Sciatic nerve (tissue), 2 donors: ENCODE measurements around the gene RAB37. TPM values are rescaled to one million over a fixed set of nuclear protein-coding genes. Genes with fewer than 3 reads are reported as not detected.

ENCODE experiments used
- ATAC-seq: fragments of 200-7000 bp; cut with Tn5 transposase; one replicate; pipeline ENCODE4 v1.9.1; 2020; ENCODE audit warnings: mild to moderate bottlenecking, moderate library complexity
- DNase-seq: peaks from one replicate; pipeline ENCODE4 v3.0.0-alpha.2; 2020; ENCODE audit warnings: low spot score
- intact Hi-C: fragments of 100-400 bp; cut with DNase I; formaldehyde crosslinking; loops from one replicate; pipeline ENCODE4 v1.14.2; 2022
- total RNA-seq: library from RNA; stranded (reverse); fragmentation: NEBNext Ultra II Directional; extraction: Animal tissue kit (Norgen Biotek cat#: 25700); gene quantifications from one replicate; pipeline ENCODE4 v1.2.1, GENCODE V29; 2021
- donor health status: DM: no; HTN: no; CAD: no.
- donor health status: DM: no; HTN: no; CAD: no.

Gene RAB37
- total RNA-seq, 1 donor from 2014 or later, result 3.6 TPM

DNA sequence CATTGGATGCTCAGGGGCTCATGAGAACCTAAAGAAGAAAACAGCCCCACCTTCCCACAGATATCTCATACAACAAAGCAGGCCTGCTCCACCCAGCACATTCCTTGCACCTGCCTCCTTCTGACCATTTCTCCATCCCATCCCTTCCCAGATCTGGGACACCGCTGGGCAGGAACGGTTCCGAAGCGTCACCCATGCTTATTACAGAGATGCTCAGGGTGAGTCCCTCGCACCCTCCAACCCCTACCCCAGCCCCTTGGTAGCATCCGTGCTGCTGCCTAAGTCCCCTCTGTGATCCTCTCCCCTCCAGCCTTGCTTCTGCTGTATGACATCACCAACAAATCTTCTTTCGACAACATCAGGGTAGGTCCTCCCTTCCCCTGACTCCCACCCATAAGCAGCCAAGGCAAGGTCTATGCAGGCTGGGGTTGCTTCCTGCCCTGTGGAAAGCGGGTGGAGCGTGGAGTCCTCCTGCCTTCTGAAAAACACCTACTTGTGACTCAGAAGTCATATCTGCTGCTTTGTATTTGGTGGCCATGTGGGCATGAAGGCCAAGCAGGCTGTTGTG lies 6.0 kb downstream of the RAB37 start:
- DNase-seq, result no peak
- ATAC-seq, result no peak
- intact Hi-C loops, result no loop called here

DNA sequence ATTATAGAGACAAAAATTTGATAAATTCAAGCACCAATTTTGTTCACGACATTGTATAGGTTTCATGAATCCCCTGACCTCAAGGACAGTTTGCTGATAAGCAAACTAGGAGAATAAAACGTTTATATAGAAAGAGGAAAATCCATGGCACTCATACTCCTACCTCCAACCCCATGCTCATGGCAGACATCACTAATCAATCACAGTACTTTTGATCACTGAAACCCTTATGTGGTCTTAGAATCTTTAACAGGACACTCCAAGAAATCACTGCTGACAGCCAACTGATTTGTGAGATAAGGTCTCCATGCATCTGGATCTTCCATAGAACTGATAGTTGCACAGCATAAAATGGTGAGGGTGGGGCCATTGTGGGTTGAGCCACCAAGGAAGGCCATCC lies 6.7 kb downstream of the RAB37 start:
- DNase-seq (no peak), ATAC-seq (no peak)
- intact Hi-C loops, result loop anchor here (2.0 kb wide), 1 partner anchor 121 kb away; no protein-coding TSS in a partner anchor

DNA sequence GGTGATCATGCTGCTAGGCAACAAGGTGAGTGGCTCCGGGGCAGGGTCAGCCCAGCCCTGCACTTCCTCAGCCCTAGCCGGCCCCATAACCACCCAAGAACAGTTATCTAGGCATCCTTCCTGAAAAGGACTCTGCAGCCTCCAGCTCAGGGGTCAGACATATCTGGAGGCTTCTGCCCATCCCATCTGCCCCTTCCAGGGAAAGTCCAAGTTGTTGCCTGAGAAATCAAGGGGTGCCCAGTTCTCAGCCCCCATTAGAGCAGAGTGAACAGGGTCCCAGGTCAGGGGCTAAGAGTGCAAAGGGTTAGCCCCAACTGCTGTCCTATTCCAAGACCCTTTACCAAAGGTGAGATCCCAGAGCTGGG lies 7.3 kb downstream of the RAB37 start:
- intact Hi-C loops, result loop anchor here (2.0 kb wide), 1 partner anchor 120 kb away; no protein-coding TSS in a partner anchor
- DNase-seq (no peak), ATAC-seq (no peak)

DNA sequence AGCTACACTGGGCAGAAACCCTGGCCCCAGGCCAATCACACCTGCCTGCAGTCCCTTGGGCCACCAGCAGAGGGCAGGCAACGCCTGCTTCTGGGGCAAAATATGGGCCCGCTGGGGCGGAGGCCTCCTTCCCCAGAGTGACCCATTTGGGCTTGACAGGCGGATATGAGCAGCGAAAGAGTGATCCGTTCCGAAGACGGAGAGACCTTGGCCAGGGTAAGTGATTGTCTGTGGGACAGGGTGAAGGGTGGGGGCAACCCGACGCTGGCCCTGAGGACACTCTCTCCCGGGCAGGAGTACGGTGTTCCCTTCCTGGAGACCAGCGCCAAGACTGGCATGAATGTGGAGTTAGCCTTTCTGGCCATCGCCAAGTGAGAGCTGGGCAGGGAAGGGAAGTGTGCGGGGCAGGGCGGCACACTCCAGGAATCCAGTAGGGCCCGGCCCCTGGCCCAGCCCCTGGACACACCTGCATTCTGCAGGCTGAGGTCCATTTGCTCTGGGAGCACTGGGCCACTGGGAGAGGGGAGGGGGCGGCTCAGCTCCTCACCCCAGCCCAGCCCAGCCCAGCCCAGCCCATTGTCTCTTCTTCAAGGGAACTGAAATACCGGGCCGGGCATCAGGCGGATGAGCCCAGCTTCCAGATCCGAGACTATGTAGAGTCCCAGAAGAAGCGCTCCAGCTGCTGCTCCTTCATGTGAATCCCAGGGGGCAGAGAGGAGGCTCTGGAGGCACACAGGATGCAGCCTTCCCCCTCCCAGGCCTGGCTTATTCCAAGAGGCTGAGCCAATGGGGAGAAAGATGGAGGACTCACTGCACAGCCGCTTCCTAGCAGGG lies 7.9 kb downstream of the RAB37 start:
- DNase-seq (peak; percentile 93), ATAC-seq (peak; percentile 55)
- intact Hi-C loops, result loop anchor here (2.0 to 5.0 kb wide), 2 partner anchors 37 to 120 kb away; no protein-coding TSS in a partner anchor

DNA sequence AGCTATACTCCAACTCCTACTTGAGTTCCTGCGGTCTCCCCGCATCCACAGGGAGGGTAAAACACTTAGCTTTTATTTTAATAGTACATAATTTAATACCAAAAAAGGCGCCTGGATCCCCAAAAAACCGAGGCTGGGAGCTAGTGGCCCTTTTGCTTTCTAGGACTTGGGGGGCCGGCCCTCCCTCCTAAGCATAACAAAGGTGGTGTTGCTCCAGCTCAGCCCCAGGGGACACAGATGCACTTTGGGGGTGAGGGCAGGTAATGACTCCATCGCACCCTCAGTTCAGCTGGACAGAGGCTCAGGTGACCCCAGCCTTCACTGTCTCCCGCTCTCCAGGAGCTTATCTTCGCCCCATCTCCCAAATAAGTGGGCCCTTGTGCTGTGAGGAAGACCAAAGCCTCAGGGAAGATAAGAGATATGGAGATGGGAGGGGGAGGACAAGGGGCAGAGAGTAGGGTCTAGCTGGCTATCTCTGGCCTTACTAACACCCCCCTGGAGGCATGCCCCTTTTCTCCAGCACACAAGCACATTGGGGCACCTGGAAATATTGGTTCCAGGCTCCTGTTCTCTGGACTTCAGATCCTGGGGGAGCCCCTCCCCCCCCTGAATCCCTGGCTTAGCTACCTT lies 8.6 kb downstream of the RAB37 start:
- no peak for ATAC-seq
- no peak for DNase-seq
- intact Hi-C loops, result loop anchor here (2.0 to 5.0 kb wide), 2 partner anchors 37 to 119 kb away; no protein-coding TSS in a partner anchor

DNA sequence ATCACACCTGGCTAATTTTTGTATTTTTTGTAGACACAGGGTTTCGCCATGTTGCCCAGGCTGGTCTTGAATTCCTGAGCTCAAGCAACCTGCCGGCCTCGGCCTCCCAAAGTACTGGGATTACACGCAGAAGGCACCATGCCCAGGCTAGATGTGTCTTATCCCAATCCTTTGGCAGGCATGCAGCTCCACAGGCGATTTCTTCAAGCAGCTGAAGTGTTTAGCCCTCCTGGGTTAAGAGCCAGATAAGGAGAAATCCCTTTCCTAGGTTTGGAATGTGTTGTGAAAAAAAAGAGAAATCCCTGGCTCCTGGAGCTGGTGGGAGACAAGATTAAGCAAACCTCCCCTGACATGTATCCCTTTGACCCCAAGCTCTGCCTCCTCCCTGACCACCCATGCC lies 9.3 kb downstream of the RAB37 start:
- intact Hi-C loops, result loop anchor here (5.0 kb wide), 1 partner anchor 36 kb away; no protein-coding TSS in a partner anchor
- ATAC-seq (no peak), DNase-seq (no peak)

DNA sequence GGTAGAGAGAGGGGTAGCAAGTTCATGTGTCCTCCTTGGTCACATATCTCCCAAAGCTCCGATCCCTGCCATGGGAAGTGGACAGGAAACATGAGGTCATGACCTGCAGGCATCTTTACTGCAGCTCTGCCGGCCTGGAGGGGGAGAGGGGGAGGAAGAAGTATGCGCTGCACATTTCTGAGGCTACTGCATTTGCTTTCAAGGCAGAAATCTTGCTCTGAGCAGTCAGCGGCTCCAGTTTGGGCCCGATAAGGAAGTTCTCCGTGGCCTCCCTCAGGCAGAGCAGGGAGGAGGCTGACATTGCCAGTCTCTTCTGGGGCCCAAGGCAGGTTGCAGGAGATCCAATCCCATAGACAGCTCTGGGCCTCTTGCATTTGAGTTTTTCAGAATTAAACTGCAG lies 9.9 kb downstream of the RAB37 start:
- DNase-seq, result no peak
- intact Hi-C loops, result loop anchor here (5.0 kb wide), 1 partner anchor 35 kb away; no protein-coding TSS in a partner anchor
- no peak for ATAC-seq

DNA sequence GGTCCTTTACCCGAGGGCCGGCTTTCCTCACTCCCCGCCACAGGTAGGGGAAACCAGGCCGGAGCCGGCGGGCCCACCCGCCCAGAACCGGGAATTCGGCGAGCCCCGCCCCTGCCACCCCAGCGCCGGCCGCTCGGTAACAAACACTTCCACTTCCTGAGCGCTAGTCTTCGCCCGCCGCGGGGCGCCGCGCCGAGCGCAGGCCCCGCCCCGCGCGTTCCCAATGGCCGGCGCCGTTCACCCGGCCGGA lies 11.1 kb downstream of the RAB37 start:
- DNase-seq, result no peak
- no peak for ATAC-seq
- intact Hi-C loops, result loop anchor here (5.0 kb wide), 1 partner anchor 34 kb away; no protein-coding TSS in a partner anchor

DNA sequence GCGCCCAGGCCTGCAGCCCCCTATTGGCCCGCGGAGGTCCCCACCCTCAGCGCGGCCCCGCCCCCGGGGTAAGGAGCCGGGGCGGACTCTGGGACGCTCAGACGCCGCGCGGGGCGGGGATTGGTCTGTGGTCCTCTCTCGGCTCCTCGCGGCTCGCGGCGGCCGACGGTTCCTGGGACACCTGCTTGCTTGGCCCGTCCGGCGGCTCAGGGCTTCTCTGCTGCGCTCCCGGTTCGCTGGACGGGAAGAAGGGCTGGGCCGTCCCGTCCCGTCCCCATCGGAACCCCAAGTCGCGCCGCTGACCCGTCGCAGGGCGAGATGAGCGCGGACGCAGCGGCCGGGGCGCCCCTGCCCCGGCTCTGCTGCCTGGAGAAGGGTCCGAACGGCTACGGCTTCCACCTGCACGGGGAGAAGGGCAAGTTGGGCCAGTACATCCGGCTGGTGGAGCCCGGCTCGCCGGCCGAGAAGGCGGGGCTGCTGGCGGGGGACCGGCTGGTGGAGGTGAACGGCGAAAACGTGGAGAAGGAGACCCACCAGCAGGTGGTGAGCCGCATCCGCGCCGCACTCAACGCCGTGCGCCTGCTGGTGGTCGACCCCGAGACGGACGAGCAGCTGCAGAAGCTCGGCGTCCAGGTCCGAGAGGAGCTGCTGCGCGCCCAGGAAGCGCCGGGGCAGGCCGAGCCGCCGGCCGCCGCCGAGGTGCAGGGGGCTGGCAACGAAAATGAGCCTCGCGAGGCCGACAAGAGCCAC lies 11.6 kb downstream of the RAB37 start, which contains the start of gene NHERF1:
Gene NHERF1 (plus strand): TSS at position 100 of the 750 bp plus-strand sequence. CDS start 219 bp downstream, at position 319.
- DNase-seq (peak; percentile 97), ATAC-seq (peak; percentile 96)
- intact Hi-C loops, result loop anchor here (5.0 kb wide), 1 partner anchor 34 kb away; no protein-coding TSS in a partner anchor

DNA sequence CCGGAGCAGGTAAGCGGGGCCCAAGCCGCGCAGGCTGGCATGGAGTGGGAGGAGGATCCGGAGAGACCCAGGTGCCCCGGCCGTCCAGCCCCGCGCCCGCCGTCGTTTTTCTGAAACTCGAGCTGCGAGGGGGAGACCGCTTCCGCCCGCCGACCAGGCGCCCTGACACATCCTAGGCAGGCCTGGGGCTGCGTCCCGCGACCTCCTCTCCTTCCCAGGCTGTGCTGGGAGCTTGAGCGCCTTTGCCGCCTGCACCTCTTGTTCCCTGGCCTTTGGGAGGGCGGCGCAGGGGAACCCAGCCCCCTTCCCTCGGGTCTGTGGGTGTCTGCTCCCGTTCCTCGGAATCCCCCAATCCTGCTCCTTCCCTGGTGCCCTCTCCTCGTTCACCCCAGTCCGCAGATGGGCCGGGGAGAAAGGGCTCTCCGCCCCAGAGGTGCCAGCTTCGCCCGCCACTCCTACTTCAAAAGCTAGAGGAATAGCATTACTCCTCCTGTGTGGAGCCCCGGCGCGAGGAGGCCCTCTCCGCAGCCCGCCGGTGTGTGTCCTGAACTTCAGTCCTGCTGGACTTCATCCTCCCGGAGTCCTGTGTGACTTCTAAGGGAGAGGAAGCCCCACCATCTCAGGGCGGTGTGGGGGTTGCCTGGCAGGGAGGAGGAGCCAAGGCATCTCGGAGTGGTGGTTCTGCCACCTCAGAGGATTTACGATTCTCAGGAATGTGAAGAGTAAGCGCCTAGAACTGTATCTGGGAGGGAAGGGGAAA lies 12.4 kb downstream of the RAB37 start:
- ATAC-seq (peak; percentile 1), DNase-seq (no peak)
- intact Hi-C loops, result loop anchor here (5.0 kb wide), 1 partner anchor 33 kb away; no protein-coding TSS in a partner anchor

DNA sequence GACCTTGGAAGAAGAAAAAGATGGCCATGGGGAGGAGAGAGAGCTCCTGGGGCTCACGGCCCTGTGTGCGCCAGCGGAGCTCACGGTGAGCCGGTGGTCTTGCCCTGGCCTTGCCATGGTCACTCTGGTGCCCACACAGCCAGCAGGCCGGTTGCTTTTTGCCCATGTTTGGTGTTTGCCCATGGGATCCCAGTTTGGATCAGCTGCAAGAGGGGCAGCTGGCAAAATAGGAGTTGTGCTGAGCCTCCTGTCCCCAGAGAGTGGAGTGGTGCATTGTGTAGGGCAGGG lies 12.9 kb downstream of the RAB37 start:
- intact Hi-C loops, result no loop called here
- ATAC-seq, result no peak
- no peak for DNase-seq

DNA sequence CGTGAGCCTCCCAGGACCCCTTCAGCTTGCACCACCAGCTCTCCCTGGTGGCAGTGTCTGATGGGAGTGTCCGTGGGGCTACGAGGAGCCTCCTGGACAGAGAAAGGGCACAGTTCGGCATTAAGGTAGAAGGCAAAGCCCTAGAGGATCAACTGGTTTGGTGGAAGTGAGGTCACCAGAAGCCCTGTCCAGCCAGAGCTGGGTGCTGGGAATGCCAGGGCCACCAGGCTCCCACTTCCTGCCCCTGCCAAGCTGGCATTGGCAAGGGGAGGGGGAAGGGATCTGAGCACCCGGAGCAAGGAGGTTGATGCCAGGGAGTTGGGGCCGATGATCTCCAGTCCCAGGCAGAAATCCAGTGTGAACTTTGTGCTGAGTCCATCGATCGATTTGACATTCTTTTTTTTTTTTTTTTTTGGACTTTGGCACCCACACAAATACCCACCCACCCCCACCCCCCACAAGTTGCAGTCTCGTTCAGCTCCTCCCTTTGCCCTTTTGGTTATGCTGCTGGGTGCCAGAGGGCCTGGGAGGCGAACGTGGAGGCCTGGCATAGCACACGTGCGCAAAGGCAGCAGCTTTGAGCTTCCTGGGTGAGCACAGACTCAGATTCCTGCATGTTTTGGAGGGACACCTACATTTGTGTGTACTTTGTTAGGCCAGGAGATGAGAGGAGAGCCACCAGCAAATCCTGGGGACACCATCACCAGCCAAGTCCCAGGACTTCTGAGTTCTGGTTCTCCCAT lies 13.4 kb downstream of the RAB37 start:
- DNase-seq, result no peak
- no peak for ATAC-seq
- intact Hi-C loops, result no loop called here

DNA sequence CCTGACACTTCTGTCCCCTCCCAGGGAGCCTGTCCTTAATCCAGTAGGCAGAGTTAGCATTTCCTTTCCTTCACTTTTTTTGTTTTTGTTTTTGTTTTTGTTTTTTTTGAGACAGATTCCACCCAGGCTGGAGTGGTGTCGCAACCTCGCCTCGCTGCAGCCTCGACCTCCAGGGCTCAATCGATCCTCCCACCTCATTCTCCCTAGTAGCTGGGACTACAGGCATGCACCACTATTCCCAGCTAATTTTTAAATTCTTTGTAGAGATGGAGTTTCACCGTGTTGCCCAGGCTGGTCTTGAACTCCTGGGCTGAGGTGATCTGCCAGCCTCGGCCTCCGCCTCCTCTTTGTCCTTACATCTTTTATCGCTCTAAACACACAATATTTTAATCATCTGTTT lies 15.4 kb downstream of the RAB37 start:
- intact Hi-C loops, result no loop called here
- no peak for DNase-seq
- ATAC-seq, result no peak

DNA sequence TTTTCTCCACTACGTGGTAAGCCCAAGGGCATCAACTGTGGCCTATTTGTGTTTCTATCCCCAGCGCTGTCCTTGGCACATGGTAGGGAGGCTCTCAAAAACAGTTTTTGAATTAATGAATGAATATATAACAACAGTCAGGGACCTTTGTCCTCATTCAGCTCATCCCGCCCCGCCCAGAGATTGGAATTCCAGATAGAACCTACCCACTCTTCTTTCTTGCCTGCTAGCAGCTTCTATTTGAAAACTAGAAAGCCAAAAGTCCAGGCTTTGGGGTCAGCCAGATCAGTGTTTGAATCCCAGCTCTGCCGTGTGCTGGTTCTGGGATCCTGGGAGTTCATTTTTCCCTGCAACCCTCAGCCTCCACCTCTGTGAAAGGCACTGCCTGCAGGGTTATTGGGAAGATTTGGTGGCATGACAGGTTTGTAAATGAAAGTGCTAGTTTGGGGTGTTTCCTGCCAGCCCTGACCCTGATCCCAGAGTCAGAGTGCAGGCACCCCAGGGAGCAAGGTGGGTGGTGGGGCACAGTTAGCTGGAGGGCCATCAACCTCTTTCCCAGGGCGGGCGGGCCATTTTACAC lies 15.9 kb downstream of the RAB37 start:
- ATAC-seq (no peak), DNase-seq (no peak)
- intact Hi-C loops, result no loop called here

DNA sequence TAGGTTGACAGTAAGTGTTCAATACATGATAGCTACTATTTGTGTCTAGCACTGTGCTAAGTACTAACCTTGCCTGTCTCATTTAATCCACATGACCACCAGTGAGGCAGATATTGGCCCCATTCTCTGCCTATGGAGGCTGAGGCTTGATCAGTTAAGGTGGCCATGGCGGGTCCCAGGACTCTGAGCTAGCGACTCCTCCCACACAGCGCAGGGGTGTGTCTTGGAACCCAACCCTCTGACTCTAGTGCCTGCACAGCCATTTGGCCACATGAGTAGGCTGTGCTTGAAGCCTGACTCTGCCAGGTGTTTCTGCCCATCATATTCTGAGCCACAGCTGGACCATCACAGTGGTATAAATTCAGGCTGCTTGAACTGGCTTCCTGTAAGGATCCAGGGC lies 17.8 kb downstream of the RAB37 start:
- DNase-seq (no peak), ATAC-seq (no peak)
- intact Hi-C loops, result no loop called here

DNA sequence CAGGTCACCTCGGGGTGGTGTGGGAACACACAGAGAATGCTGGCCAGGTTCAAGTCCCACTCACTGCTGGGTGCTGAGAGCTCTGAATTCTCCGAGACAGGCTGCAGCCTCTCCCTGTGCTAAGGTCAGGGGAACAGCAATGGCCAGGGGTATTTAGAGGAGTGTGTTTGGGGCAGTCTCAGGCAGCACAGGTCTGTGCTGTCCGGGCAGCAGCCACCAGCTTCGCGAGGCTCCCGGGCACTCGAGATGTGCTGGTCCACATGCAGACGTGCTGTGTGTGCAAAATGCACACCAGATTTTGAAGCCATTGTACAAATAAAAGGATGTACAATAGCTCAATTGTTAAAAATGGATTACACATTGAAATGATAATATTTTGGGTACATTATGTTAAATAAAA lies 18.5 kb downstream of the RAB37 start:
- intact Hi-C loops, result no loop called here
- DNase-seq (no peak), ATAC-seq (no peak)

DNA sequence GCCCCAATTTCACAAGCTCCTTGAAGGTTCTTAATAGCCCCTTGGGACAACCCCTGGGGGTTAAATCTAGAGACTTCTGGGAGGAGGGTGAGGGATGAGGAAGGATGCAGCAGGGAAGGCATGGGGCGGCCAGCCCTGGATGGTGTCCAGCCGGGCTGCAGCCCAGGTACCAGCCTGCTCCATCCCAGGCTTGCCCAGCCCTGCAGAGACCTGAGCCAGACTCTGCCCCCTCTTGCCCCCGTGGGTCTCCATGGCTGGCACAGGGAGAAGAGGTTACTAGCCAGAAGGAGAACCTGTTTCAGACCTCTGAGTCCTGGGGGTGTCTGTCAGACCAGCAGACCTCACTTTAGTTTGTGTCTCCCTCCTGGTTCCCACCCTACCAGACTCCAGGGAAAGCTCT lies 19.8 kb downstream of the RAB37 start:
- DNase-seq (no peak), ATAC-seq (no peak)
- intact Hi-C loops, result no loop called here

DNA sequence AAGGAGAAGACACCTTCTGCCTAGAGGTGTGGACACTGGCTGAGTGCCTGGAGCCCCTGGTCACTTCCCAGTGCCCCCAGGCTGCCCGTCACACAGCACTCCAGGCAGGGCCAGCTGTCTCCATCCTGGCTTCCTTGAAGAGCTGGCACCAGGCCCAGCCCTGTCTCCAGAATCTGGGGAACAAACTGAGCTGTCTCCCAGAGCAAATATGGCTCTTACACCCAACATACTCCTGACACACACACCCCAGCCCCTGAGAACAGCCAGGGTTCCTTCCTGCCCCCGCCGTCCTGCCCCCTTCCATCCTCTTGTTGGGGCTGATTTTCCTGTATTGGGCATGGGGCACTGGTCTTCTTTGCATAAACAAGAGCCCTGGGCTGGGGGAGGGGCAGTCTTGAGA lies 20.4 kb downstream of the RAB37 start:
- intact Hi-C loops, result no loop called here
- ATAC-seq, result no peak
- no peak for DNase-seq
